Measurements from ENCODE around the gene SLC25A42. TPM values are rescaled to one million over a fixed set of nuclear protein-coding genes. Genes with fewer than 3 reads are reported as not detected.

Gene SLC25A42
- total RNA-seq, 1 donor from 2014 or later, result 6.6 TPM

DNA sequence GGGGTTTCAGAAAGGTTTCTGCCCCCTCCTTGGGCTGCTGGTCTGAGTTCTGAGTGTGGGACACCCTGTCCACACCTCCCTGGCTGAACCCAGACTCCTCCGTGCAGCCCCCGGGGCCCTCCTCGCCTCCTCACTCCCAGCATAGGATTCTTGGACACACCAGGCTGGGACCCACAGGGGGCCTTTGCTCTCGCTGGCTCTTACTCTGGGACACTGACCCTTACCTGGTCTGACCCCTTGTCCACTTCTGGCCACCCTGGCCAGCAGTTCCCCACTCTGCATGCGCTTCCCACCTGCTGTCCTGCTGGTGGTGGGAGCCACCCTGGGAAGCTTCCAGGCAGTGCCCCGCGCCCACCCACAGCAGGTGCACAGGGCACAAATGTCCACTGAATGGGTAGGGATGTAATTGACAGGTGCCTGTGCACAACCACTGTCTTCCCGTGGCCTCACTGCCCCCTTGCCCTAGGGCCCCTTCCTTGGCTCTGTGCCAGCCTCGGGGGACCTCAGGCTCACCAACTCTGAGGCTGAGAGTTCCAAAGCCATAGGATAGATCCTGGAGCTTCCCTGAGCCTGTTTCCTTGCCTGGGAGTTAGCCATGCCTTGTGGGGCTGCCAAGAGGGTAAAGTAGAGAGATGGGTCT is 7.0 kb upstream of the SLC25A42 start:
- no peak overlapping the region for H3K27ac ChIP-seq
- H3K36me3 ChIP-seq, result peaks cover 0 to 47% of the 10 kb centered on the region in 2 donors
- no peak overlapping the region for H3K4me3 ChIP-seq
- no peaks in the 10 kb centered on the region for H3K4me1 ChIP-seq
- H3K27me3 ChIP-seq, result no peaks in the 10 kb centered on the region
- H3K9me3 ChIP-seq, result no peaks in the 10 kb centered on the region
- TF ChIP-seq POLR2A (IDR thresholded peaks at IDR 0.05), result no peak
- TF ChIP-seq, protein P1, sequence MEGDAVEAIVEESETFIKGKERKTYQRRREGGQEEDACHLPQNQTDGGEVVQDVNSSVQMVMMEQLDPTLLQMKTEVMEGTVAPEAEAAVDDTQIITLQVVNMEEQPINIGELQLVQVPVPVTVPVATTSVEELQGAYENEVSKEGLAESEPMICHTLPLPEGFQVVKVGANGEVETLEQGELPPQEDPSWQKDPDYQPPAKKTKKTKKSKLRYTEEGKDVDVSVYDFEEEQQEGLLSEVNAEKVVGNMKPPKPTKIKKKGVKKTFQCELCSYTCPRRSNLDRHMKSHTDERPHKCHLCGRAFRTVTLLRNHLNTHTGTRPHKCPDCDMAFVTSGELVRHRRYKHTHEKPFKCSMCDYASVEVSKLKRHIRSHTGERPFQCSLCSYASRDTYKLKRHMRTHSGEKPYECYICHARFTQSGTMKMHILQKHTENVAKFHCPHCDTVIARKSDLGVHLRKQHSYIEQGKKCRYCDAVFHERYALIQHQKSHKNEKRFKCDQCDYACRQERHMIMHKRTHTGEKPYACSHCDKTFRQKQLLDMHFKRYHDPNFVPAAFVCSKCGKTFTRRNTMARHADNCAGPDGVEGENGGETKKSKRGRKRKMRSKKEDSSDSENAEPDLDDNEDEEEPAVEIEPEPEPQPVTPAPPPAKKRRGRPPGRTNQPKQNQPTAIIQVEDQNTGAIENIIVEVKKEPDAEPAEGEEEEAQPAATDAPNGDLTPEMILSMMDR (IDR thresholded peaks at IDR 0.05), result no peak
- no peak for TF ChIP-seq POLR2AphosphoS5 (IDR thresholded peaks at IDR 0.05; ENCODE audit: insufficient read depth in 1 of 2, low read depth in 1 of 2)
- DNase-seq (ENCODE audit: extremely low spot score in 2 of 2), result no peak
- intact Hi-C loops (cut with DNase I), result no loop called here

DNA sequence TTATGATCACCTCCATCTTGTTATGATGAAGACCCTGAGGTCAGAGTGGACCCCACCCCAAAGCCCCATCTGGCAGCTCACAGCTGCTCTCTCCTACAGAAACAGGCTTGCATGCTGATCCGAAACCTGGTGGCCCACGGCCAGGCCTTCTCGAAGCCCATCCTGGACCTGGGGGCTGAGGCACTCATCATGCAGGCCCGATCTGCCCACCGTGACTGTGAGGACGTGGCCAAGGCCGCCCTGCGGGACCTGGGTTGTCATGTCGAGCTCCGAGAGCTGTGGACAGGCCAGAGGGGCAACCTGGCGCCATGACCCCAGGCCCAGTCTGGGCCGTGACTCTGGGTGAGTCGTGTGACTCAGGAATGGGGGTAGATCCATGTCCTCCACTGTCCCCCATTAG is 6.5 kb upstream of the SLC25A42 start:
- Histone ChIP-seq H3K36me3 (peaks cover 0 to 42% of the 10 kb centered on the region in 2 donors), H3K4me3 (no peak overlapping the region)
- DNase-seq (ENCODE audit: extremely low spot score in 2 of 2), result no peak

DNA sequence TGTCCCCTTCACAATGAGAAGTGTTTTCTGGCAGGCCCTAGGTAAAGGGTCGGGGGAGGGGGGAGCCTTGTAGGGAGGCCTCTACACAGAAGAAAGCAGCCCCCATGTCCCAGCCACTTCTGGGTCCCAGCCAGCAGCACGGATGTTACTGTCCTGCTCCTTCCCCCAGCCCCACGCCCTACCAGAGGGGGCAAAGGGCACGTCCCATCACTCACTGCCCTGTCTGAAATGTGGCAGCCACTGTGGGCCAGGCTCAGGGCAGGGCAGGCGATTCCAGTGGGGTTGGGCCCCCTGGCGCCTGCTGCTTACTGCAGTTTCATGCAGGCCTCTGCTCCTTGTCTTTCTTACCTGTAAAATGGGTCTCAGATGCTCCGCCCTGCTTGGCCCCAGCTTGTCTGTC is 6.1 kb upstream of the SLC25A42 start:
- Histone ChIP-seq H3K27ac (no peak overlapping the region), H3K36me3 (peaks cover 0 to 38% of the 10 kb centered on the region in 2 donors), H3K27me3 (no peaks in the 10 kb centered on the region), H3K4me1 (peaks cover 3% of the 10 kb centered on the region), H3K4me3 (no peak overlapping the region), H3K9me3 (no peaks in the 10 kb centered on the region)
- intact Hi-C loops (cut with DNase I), result no loop called here
- TF ChIP-seq POLR2A (IDR thresholded peaks at IDR 0.05) (no peak), POLR2AphosphoS5 (IDR thresholded peaks at IDR 0.05; ENCODE audit: insufficient read depth in 1 of 2, low read depth in 1 of 2) (no peak)
- TF ChIP-seq, protein P1 (IDR thresholded peaks at IDR 0.05), result no peak
- no peak for DNase-seq (ENCODE audit: extremely low spot score in 2 of 2)

More for the DNA sequence above, 6.5 kb upstream of the SLC25A42 start:
- Histone ChIP-seq H3K4me1 (no peaks in the 10 kb centered on the region), H3K27me3 (no peaks in the 10 kb centered on the region), H3K9me3 (no peaks in the 10 kb centered on the region), H3K27ac (no peak overlapping the region)
- intact Hi-C loops (cut with DNase I), result no loop called here
- TF ChIP-seq POLR2AphosphoS5 (IDR thresholded peaks at IDR 0.05; ENCODE audit: insufficient read depth in 1 of 2, low read depth in 1 of 2) (no peak), POLR2A (IDR thresholded peaks at IDR 0.05) (no peak)
- TF ChIP-seq, protein P1 (IDR thresholded peaks at IDR 0.05), result no peak

DNA sequence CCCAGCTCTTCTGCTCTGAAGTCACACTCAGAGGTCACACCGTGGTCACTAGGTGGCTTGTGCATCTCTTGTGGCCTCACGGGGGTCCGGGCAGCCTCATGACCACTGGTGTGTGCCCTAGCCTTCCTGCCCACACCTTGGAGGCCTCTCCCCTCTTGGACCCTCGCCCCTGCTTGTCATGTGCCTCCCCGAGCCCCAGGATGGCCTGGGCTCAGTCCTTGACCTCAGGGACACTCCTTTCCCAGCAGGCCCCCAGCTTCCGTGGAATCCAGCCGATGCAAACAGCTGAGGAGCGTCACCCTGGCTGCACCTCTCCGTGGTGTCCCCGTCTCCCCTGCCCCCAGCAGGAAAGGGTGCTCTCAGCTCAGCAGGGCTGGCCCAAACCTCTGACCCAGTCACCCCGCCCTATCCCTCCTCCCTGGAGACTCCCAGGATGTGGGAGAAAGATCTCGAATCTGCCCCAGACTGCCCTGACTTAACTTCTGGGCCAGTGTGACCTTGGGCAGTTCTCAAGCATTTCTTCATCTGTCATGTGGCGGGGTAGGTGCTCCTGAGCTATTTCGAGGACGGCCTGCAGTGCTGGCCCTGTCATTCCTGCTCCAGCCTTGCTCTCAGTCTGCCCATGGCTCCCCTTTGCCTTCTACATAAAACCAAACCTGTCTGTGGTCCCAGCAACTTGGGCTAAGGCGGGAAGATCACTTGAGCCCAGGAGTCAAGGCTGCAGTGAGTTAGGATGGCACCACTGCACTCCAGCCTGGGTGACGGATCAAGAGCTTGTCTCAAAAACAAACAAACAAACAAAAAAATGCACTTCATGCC is 4.6 kb upstream of the SLC25A42 start:
- no peak overlapping the region for H3K4me3 ChIP-seq
- intact Hi-C loops (cut with DNase I), result no loop called here

More for the DNA sequence above, 4.6 kb upstream of the SLC25A42 start:
- TF ChIP-seq POLR2AphosphoS5 (IDR thresholded peaks at IDR 0.05; ENCODE audit: insufficient read depth in 1 of 2, low read depth in 1 of 2) (no peak), POLR2A (IDR thresholded peaks at IDR 0.05) (no peak)
- TF ChIP-seq, protein P1 (IDR thresholded peaks at IDR 0.05), result no peak
- H3K4me1 ChIP-seq, result peaks cover 10% of the 10 kb centered on the region
- peak overlapping the region; percentile 33 for H3K27ac ChIP-seq
- no peak for DNase-seq (ENCODE audit: extremely low spot score in 2 of 2)
- H3K27me3 ChIP-seq, result no peaks in the 10 kb centered on the region
- H3K9me3 ChIP-seq, result no peaks in the 10 kb centered on the region
- H3K36me3 ChIP-seq, result peaks cover 0 to 24% of the 10 kb centered on the region in 2 donors
